Measurements from ENCODE around the gene YIF1A.

DNA sequence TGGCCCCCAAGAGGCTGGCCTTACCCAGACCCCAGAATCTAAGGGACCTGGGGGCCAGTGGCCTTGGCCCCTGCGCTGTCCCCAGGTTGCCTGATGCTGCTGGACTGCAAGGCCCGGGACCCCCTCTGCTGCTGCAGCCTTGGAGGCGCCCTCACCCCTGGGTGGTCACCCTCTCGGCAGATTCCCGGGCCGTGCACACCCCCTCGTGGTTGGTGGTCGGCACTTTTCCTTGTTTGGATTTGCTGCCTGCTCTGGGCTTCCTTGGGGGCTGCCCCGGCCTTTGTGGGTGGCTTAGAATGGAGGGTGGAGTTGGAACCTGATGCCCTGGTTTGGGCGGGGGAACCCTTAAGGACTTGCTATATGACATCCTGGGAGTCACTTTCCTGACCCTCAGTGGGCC lies 42.0 kb upstream of the YIF1A start:
- TF ChIP-seq, protein P1, sequence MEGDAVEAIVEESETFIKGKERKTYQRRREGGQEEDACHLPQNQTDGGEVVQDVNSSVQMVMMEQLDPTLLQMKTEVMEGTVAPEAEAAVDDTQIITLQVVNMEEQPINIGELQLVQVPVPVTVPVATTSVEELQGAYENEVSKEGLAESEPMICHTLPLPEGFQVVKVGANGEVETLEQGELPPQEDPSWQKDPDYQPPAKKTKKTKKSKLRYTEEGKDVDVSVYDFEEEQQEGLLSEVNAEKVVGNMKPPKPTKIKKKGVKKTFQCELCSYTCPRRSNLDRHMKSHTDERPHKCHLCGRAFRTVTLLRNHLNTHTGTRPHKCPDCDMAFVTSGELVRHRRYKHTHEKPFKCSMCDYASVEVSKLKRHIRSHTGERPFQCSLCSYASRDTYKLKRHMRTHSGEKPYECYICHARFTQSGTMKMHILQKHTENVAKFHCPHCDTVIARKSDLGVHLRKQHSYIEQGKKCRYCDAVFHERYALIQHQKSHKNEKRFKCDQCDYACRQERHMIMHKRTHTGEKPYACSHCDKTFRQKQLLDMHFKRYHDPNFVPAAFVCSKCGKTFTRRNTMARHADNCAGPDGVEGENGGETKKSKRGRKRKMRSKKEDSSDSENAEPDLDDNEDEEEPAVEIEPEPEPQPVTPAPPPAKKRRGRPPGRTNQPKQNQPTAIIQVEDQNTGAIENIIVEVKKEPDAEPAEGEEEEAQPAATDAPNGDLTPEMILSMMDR (IDR thresholded peaks at IDR 0.05; ENCODE audit: low read depth, low read length), result no peak
- TF ChIP-seq EZH2phosphoT487 (IDR thresholded peaks at IDR 0.05; ENCODE audit: low read depth), result no peak

Measured in OCI-LY3 (cell line).